ENCODE data around the gene ADRA2B.

The ADRA2B gene

DNA sequence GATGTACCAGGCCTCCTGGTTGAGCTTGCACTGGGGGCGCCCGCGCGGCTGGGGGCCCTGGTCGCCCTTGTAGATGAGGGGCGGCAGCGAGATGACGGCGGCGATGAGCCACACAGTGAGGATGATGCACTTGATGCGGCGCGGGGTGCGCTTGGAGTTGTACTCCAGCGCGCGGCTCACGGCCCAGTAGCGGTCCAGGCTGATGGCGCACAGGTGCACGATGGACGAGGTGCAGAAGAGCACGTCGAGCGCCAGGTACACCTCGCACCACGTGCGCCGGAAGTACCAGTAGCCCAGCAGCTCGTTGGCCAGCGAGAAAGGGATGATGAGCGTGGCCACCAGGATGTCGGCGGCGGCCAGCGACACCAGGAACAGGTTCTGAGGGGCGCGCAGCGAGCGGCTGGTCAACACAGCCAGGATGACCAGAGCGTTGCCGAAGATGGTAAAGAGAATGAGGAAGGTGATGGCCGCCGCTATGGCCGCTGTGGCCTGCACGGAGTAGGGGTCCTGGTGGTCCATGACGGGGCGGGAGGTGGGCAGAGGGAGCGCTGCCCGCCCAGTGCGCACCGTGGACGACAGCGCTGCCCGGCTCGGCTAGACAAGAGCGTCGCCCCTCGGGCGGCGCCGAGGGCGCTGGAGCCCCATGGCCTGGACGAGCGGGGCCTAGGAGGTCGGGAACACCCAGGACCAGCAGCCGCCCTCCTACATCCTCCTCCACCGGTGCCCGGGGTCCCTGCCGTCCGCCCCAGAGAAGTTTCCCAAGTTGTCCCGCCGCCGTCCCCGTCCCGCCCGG, 544 bp downstream of the ADRA2B start:
- DNase-seq, result no peak

DNA sequence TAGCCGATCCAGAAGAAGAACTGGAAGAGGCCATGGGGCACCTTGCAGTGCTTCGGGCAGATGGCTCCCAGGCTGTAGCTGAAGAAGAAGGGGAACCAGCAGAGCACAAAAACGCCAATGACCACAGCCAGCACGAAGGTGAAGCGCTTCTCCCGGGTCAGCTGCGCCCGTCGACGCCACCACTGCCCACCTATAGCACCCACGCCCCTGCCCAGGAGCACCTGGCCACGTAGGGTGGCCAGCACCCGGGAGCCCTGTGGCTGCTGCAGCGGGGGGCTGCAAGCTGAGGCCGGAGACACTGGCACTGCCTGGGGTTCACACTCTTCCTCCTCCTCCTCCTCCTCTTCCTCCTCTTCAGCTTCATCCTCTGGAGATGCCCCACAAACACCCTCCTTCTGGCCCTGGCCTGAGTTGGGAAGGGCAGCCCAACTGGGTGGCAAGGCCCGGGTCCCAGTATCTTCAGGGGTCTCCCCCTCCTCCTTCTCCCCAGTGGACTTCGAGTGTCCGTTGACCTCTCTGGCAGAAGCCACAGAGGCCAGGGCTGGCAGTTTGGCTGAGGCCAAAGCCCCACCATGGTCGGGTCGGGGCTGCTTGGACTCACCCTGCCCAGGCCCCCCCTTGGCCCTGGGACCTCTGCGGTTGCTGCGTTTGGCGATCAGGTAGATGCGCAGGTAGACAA, 1.3 kb downstream of the ADRA2B start:
- DNase-seq, result no peak

DNA sequence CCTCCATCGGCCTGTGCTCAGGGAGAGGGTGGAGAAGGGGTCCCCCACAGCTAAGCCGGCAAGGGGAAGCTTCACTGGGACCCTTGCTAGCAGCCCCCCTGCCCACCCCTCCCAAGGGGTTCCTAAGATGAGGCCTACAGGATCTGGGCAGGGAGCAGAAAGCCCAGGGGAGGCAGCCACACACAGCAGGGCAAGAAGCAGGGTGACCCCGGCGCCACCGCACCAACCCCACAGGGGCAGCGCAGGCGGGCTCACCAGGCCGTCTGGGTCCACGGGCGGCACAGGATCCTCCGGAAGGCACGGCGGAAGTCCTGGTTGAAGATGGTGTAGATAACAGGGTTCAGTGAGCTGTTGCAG, 1.8 kb downstream of the ADRA2B start:
- no peak for DNase-seq

DNA sequence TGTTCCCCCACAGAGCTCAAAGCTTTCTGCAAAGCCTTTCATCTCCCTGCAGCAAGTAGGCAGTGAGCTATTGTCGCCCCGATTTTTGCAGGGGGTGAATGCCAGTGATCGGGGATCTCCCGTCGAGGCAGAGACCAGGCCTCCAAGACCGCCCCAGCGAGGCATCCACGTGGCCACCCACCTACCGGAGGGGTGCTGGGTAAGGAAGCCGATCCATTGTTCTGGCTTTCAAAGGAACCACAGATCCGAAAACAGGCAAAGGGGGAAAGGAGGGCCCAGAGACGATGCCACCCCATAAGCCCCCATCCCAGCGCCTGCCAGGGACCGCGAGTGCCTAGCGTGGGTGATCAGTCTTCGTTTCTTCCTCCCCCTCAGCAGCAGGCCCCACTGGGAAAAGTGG, 2.4 kb downstream of the ADRA2B start:
- DNase-seq, result no peak

DNA sequence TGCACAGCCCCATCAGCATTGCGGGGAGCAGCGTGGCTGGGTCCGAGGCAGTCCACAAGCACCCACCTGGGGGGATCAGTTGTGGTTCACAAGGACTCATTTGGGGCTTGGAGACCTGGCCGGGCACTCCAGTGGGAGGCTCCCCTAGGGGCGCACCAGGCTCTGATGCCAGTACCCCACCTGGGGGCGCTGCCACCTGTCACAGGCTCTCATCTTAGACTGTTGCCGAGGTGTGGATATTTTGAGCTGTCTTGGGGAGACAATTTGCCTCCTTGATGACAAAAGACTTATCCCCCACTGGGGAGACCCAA, 3.0 kb downstream of the ADRA2B start:
- DNase-seq, result peak; percentile 50 to 54

DNA sequence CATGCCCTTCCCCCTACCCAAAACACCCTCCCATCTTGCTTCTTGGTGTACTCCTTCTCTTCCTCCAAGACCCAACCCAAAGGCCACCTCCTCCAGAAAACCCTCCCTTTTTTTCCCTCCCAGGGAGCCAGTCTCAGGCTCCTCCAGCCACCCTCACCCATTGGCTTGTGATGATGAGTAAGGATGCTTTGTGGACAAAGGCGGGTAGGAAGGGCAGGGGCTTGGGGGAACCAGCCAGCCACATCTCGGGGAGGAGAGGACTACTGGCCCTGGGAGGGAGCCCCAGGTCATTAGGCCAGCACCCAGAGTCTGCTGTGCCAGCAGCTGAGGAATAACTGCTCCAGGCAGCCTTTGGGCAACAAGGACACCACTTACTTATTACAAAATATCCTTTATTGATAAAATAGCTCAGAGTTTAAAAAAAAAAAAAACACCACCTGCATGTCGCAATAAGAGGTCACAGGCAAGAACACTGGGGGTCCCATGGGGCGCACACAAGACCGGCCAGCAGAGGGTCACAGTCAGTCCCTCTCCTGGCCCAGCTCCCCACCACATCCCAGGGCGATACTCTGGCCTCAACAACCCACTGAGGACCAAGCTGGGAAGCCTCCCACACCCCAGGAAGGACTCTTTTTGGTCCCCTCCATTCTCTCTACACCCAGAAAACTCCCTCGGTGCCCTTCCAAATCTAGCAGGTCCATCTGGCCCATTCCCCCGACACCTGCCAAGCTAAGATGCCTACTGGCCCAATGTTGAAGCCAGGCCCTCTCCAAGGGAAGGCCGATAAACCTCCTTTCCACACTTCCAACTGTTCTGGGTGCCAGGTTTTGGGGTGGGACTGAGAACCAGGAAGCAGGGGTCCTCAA, 3.6 kb downstream of the ADRA2B start:
- DNase-seq, result no peak

DNA sequence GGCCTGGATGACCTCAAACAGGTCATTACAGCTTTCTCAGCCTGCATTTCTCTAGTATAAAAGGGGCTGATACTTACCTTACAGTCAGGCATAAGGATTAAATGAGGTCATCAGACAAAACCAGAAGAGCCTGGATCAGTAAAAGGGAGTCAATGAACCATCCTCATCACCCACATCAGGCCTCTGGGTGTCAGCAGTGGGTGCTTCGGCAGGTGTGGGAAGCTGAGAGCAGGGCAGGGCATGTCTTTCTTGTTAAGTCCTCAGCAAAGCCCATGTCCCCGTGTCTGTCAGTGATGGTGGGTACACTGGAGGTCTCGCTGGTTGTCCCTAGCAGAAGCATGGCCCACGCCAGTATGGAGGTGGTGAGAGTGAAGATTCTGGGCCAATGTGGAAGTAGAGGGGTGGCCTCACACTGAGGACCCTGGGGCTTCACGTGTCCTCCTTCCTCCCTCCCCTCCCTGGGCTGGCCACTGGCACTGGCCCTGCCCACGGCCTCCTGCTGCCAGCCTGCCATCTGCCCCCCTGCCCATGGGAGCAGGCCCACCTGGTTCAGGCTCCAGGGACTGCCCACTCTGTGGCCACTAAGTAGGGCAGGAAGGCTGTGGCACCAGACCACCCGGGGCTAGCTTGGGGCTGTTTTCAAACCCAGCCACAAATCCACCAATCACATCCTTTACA, 4.4 kb downstream of the ADRA2B start:
- DNase-seq, result no peak

DNA sequence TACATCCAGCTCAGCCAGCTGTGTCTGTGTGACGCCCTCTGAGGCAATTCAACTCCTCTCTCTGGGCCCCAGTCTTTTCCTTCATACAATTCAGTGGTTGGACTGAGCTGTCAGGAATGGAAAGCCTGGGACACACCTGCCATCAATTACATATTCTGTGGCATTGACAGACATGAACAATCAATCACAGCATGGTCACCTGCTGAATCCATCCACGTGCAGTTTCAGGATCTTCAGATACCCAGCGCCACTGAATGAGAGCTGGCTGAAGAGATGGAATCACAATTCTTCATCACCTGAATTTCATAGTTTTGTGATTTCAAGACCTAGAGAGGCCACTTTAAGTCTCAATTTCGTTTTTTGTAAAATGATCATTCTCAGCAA, 5.1 kb downstream of the ADRA2B start:
- DNase-seq, result no peak

DNA sequence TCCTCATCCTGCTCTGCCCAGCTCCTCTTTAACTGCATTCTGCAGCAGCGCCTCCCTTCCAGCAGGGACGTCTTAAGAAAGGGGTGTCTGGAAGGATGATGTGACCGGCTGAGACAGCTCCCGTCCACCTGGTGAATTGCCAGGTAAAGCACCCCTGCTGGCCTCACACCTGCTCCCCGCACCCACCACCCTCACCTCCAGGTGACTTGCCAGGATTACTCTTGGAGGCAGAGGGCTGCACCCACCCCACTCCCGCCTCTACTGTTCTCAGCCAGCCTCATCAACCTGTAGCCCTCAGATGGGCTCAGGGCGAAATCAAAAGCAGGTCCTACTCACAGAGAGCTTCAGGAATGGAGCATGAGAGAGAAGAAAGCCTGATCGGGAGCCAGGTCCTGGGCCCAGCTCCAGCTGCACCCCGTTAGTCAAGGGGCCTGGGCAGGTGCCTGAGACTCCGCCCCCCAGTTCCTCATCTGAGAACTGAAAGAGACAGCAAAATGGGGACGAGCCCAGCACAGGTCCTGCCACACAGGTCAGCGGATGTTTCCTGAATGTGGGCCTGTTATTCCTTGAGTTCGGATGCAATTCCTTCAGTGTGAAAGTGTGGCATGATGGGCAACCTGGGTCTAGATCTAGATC, 5.6 kb downstream of the ADRA2B start:
- no peak for DNase-seq

DNA sequence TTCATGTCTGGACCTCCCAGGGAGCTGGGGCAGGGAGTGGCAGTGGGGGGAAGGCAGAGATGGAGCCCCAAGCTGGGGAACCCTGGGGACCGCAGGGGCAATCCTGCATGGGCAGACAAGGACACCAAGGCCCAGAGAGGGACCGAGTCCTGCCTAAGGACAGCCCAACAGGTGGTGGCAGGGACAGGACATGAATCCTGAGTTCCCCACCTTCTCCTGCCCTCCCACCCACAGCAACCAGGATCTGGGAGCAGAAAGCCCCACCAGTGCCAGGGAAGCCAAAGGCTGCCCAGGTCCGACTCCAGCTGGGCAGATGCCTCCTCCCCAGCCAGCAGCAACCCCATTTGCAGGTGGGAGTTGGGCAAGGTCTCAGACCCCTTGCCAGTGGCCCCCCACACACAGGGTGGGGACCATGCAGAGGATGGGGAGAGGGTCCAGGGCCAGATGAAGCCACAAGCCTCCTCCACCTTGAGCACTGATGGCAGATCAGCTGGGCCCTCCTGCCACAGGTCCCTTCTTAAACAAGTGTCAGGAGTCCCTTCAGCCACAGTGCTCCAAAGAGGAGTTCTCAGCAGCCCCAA, 6.3 kb downstream of the ADRA2B start:
- no peak for DNase-seq

DNA sequence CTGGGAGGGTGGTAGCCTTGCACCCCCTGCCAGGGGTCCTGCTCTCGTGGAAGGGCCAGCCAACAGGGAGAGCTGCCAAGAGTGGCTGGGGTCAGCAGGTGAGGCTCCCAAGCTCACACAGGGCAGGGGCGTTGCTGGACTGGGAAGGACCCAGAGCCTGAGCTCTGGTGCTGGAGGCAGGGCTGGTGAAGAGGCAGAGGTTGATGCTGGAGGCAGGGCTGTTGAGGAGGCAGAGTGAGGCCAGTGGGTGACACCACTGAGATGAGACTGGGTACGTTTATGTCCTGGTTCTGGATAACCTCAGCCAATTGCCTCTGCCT, 7.0 kb downstream of the ADRA2B start:
- no peak for DNase-seq

DNA sequence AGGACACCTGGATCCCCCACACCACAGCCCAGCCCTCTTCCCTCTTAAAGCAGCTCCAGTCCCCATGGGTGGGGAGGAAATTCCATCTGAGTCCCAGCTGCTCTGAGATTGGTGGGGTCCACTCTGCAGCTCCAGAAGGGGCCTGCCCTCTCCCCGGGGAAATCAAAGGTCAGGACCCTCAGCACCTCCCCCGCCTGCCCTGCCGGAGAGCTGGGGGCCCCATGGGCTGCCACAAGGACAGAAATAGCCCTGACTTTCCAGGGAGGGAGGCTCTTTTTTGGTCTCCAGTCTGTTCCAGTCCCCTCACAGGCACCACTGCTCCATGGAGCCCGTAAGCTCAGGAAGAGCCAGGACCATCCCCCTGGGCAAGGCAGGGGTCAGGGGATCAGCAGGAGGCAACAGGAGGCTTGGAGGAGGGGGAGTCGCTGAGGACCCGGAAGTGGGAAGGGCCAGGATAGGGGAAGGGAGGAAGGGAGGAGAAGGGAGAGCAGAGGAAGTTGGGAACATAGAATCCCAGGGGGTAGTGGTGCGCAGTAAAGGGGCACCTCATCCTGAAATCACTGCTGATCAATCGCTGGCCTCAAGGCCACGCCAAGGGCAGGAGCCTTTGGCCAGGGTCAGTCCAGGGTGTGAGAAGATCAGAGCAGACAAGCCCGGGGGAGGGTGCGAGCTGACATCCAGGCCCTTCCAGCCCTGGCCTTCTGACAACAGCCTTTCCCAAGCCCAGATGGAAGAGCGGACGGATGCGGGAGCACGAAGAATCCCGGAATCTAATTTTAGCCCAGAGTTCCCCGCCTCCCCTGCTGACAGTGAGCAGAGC, 7.6 kb downstream of the ADRA2B start:
- no peak for DNase-seq

DNA sequence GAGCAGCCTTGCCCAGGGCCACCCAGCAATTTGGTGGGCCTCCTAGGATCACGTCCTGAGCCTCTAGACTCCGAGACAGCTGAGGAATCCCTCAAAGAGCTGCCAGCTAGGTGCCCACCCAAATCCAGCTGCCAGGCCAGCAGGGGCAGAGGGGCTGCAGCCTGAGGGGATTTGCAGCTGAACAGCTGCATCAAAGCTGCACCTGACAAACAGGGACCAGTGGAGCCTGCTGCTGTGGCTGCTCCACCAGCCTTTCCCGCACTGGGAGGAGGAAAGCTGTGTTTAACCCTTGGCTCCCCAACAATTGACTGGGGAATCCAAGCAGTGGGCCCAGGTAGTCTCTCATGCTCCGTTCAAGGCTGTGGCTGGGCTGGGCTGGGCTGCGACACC, 8.2 kb downstream of the ADRA2B start:
- no peak for DNase-seq

DNA sequence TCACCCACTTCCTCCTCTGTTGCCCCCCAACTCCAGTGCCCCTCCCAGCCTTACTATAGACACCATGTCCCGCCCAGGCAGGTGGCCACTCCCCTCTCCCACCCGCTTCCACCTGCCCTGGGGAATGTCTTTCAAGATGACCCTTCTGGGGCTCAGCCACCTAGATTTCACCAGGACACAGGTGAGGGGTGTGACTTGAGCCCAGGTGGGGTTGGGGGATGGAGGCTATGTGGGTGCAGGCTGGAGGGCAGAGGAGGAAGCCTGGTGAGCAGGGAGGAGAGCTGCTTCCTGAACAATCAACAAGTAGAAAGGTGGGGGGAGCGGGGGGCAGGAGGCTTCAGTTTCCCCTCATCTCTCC, 8.7 kb downstream of the ADRA2B start:
- DNase-seq, result no peak

DNA sequence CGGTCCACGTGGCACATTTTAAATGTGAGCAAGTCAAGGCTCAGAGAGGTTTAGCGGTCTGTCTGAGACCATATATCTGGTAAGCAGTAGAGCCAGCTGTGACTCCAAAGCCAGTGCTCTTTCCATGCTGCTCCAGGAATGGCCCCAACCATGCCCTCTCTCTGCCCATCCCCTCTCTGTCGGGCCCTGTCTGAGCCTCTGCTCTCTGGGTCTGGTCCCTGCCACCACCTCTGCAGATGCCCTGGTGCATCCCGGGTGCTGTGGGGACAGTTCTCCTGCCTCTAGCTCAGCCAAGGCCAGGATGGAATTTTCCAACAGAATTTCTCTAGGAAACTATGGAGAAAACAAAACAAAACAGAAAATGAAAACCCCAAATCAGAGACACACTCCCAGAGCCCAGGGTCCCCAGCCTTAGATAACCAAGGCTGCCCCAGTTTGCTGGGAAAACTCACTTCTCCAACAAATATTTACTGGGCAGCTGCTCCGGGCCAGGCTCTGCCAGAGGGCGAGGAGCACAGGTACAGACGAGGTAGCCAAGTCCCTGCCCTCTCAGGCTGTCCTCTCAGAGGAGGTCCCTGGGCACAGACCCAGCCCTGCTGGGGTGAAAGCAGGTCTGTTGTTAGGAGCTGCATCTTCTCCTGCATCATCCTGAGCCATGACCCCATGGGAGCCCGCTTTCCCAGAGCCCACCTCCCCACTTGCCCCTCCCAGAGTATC, 9.2 kb downstream of the ADRA2B start:
- no peak for DNase-seq

DNA sequence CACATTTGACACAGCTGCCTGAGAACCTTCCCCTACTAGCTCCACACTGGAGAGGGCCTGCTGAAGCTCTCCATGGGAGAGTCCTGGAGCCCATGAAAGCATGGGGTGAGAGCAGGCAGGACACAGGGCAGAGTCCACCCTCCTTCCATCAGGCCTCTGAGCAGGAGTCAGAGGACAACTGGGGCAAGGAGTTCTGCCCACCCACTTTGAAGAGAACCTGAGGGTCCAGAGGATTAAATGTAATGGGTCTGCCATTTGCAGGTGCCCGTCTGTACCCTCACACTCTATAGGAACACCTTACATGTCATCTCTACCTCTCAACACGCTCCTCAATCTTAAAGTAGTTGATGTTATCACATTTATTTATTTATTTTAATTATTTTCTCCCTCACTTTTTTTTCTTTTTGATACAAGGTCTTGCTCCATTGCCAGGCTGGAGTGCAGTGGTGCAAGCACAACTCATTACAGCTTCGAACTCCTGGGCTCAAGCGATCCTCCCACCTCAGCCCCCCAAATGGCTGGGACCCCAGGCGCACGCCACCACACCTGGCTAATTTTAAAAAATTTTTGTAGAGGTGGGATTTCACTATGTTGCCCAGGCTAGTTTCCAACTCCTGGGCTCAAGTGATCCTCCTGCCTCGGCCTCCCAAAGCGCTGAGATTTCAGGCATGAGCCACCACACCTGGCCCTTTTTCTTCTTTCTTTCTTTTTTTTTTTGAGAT, 10.2 kb downstream of the ADRA2B start:
- no peak for DNase-seq

DNA sequence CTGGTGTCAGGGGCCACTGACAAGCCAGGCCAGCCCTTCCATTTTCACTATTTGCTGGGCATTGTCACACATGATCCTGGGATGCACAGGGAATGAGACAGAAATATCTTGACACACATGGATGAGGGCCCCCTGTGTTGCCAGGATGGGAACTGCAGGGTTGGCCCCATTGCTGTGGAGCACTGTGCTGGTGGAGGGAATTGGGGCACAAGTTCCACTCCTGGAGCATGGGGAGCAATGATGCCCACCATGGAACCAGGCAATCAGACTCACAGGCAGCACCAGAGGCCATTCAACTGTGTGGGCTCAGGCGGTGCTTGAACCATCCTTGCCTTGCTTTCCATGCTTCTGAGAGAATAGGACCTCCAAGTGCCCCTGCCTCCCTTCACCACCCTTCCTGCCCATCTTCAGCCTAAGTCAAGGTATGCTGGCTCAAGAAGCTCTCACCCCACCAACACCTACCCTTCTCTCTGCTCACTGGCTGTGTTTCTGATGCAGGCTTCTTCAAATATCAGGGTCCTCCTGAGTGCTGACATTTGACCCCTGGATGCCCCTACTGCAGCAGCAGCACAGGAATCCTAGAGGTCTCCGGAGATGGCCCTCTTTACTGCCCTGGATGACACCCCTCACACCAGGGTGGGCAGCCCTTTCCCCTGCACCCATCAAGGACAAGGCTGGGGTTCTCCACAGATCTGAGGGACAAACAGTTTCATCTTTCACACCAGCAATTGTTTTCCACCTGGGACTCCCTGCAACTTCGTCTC, 11.0 kb downstream of the ADRA2B start:
- DNase-seq, result no peak

DNA sequence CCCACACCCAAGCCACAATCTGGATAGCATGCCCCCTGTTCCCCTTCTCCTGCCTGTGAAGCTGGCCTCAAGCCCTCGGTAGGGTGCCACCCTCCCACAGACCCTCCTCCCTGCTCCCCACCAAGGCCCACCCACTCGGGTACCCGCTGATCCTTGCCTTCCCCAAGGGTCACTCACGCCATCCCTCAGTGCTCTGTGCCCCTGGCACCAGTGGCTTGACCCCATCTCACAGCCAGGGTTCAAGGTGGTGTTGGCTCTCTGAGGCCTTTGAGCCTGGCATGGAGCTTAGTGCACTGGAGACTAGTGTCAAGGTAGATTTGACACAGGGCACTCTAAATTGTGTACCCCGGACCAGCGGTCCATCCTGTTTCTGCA, 11.9 kb downstream of the ADRA2B start:
- no peak for DNase-seq

DNA sequence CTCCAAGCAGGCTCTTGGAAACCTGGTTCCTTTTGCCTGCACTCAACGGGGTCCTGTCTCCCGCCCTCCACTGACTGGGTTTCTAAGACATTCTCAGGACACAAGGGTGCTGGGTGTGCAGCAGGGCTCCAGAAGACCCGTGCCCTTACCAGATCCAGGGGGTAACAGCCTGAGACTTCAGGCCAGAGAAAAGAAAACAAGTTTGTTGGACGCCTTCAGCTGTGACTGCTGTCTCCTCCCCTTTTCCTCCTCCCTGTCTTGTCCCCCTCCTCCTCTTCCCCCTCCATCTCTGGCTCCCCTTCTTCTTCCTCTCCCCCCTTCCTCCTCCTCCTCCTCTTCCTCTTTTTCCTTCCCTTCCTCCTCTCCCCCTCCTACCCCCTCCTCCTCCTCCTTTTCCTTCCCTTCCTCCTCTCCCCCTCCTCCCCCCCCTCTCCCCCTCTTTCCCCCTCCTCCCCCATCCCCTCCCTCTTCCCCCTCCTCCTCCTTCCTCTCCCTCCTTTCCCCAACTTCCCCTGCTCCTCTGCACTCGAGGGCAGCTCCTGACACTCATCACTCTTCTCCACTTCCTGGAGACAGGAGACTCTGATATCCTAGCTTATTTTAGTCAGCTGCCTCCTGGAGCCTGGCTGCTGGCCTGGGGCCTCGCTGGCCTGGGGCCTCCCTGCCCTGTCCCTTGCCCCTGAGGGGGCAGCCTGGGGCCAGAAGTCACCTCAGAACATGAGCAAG, 12.4 kb downstream of the ADRA2B start:
- no peak for DNase-seq

Measured in activated T-cell treated with anti-CD3 and anti-CD28 coated beads, Interleukin-2, amount 50 U/mL, for 48 hours (primary cell).